Measurements from ENCODE around the gene RABGAP1L. TPM values are rescaled to one million over a fixed set of nuclear protein-coding genes. Genes with fewer than 3 reads are reported as not detected.
A peak's percentile ranks its signal among the peaks of the same experiment; 100 is the strongest.

Gene RABGAP1L
- polyA plus RNA-seq, 12 donors, result 11.4 to 34.1 (median 16.6) TPM; not detected in 1

- DNase-seq, result no peak
Measured at GRCh38 chr1:174960362-174960761, 801.0 kb downstream of the RABGAP1L start.

- DNase-seq, result no peak
Measured at GRCh38 chr1:174963529-174964125, 804.3 kb downstream of the RABGAP1L start.

DNA sequence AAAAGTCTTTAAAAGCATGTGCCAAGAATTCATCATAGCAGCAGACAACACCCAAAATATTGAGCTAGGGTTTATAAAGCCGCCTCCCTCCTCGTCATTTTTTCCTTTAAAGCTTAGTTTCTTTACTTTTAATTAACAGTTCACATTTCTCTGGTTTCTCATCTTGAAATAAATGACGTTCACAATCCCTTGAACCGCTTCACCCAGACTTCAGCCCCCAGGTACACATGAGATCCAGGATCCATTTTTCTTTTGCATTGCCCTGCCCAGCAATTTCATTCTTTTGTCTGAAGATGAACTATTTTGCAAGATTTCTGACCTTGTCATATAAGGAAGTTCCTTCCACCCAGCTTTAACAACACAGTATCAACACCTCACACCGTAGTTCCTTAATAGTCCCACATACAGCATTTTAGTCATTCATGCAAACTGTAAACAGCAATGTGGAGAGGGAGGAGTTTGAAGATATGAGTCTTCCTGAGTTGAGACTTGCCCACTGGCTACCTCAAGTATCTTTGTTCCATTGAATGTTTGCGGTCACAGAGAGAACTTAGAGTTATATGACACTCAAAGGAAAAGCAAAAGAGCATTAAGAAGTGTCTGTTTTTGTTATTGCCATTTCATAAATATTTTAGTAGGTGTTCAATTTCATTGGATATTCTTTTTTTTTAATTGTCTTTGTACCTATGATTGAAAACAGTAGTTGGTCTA, 805.1 kb downstream of the RABGAP1L start:
- no peak for DNase-seq

DNA sequence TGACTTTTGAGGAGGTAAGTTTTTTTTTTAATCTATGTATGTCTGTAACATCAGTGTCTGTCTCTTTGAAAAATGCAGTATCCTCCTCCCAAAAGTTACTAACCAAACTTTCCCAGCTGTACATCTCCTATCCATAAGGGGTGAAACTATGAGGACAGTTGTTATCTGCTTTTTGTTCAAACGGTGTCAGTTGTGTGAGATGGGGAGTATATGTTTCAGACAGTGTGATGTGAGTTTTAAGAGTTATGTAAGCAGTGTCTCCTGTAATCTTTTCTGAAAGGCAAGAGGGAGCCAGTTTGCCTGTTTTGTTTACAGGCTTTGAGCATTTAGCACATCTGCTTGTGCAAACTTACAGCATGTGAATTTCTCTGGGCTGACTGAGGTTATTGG, 805.6 kb downstream of the RABGAP1L start:
- peak; percentile 45 for DNase-seq

DNA sequence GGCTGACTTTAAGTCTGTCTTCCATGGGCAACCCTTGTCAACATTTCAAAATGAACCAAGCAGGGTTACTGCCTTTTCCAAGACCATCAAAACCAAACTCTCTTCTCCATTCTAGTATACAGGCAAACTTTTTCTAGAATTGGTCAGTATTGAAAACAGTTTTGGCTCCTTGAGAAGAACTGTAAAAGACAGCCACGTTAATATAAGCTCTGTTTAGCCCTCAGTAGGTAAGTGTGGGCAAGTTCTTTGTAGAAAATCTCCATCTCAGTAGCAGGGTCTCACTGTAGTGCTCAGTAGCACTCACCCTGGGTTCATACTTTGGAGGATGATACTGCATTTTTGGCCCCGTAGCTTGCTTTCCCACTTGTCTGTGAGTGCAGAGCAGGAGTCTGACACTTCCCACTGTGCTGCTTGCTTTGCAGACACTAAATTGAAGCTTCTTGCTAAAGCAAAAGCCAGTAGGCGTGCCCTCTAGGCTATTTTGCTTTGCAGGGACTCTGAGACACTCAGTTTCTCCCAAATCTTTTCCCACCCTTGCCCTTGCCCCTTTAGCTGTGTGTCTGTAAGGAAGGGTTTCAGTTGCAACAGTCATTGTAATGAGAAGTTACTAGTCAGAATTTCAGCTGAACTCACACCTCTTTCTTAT, 806.2 kb downstream of the RABGAP1L start:
- DNase-seq, result peak; percentile 35

DNA sequence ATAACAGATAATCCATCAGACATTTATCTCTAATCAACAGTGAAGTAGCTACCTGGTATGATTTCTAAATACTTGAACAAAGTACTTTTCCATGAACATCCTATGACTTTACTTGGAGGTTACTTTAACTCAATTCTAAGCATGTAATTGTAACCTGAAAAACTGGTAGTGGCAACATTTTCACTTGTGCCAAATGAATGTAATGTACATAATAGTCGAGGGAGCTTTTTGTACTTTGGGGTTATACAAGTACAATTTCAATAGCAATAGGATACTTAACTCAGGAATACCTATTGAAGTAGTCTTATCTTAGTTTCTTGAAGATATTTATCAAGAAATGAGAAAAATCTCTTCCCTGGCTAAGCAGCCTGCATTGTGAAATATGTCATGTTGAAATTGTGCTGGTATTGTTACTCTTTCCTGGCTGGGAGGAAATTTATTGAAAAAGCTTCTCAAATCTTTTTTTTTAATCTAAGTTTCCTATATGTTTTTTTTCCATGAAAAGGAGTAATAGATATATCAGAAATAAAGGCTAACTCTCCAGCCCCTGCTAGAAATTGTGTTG, 806.8 kb downstream of the RABGAP1L start:
- no peak for DNase-seq

- DNase-seq, result no peak
Measured at GRCh38 chr1:174967845-174968705, 808.8 kb downstream of the RABGAP1L start.

- DNase-seq, result no peak
Measured at GRCh38 chr1:174968750-174969244, 809.5 kb downstream of the RABGAP1L start.

DNA sequence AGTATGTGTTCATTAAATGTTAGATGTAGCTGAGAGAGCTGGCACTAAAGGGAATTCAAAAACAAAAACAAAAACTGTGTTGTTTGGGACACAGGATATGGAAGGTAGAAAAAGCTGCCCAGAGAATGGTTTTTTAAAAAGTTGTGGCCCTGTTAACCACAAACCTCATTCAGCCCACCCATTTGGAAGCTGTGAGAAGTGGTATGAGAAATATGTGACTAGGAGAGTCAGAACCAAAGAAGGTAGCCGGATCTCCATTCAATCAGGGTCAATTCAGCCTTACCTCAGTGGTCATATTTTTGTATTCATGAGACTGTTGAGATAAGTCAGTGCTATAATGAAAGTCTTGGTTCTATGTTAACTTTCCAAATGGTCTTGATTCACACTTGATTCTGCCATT, 810.7 kb downstream of the RABGAP1L start:
- no peak for DNase-seq

GRCh38 chr1:174971466-174971865, 812.1 kb downstream of the RABGAP1L start:
- no peak for DNase-seq

- no peak for DNase-seq
Measured at GRCh38 chr1:174971902-174972301, 812.6 kb downstream of the RABGAP1L start.

DNA sequence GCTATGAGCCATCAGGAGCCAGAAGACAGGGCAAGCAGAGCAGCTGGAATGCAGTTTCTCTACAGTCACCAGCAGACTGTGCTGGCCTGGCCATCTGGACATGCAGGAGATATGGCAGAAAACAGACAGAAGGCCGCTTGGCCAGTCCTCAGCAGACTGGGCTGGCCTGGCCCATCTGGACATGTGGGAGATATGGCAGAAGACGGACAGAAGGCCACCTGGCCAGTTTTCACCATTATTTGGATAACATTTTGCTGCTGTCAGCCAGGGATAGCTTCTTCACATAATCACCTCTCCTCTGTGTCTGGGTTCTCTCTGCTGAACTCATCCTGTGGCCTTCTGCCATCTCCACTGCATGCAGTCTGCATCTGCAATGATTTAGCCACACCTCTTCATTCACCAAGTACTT, 815.4 kb downstream of the RABGAP1L start:
- DNase-seq, result peak; percentile 27

- no peak for DNase-seq
Measured at GRCh38 chr1:174975764-174976163, 816.4 kb downstream of the RABGAP1L start.

DNA sequence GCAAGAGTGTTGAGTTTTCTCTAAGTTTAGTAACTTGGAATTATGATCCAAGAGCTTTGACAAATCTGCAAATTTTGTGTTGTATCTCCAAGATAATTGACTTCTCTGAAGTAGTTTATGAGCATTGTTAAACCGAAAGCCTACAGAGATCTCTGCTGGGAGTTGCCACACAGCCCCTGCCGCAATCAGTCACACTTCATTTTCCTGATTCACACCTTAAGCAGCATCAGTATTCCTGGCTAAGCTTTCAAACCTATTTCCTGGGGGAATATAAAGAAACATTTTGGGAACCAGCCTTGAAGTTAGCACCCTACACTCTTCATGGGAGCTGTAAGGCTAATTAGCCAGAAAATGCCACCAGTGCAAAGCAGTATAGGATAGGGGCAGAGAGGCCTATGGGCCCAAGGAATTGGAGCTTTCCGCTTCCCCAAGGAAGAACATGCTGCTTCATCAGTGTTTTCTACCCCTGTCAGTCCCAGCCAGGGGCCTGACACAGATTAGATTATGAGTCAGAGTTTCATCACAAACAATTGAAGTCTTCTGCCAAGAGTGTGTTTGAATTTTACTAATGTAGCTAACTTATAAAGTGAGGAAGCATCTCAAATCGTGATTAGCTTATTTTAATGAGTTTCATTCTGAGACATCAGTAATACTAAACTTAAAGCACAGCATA, 817.3 kb downstream of the RABGAP1L start:
- no peak for DNase-seq

DNA sequence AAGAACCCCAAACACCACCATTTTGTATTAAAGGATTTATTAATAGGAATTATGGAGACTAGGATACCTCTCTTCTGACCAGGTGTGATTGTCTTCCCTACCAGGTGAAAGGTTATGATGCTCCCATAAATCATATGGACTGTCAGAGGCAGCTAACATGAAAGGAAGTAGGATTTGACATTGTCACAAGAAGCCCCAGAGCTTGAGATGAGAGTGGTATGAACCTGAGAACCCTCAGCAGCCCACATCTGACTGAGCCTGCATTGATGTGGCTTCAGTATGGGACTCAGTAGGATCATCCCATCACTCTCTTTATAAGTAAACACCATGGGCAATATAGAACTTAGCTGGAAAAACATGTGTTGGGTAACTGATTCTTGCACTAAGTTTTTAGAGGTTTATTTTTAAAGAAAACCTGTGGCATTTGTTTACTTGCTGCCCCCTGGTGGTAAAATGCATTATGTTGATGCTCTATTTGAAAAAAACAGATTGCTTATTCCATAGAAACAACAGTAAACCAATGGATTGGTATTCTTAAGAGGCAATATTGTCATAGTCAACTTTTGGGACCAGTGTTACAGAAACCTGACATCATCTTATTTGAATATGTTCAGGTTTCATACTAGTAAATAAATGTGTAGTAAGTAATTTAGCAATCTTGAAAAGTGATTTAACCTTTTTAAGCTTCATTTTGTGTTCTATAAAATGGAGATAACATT, 823.8 kb downstream of the RABGAP1L start:
- no peak for DNase-seq

GRCh38 chr1:174984952-174985351, 825.6 kb downstream of the RABGAP1L start:
- no peak for DNase-seq

DNA sequence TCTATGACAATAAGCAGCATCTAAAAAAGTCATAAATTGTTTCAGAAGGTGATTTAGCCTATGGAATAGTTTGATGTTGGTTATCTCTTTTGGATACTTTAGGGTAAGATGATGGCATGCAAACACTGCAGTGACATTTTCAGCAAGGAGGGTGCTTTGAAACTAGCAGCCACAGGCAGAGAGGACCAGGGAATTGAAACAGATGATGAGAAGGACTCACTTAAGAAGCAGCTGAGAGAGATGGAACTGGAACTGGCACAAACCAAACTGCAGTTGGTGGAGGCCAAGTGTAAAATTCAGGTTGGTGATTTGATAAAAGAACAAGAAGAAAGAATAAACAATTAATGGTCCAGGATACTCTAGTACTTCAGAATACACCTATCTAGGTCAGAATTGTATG, 829.2 kb downstream of the RABGAP1L start:
- DNase-seq, result no peak

- DNase-seq, result no peak
Measured at GRCh38 chr1:174988986-174989385, 829.7 kb downstream of the RABGAP1L start.

- DNase-seq, result no peak
Measured at GRCh38 chr1:174989536-174990220, 830.4 kb downstream of the RABGAP1L start.

All from muscle of arm (tissue), 12 donors.